GM18861 (cell line): ENCODE measurements around the gene RFX7.

Experiments used
- ATAC-seq: cut with Tn5 transposase; IDR thresholded peaks from one replicate; pipeline ENCODE4 v1.9.1; 2021; ENCODE audit not compliant: unreplicated experiment

RFX7 gene

DNA sequence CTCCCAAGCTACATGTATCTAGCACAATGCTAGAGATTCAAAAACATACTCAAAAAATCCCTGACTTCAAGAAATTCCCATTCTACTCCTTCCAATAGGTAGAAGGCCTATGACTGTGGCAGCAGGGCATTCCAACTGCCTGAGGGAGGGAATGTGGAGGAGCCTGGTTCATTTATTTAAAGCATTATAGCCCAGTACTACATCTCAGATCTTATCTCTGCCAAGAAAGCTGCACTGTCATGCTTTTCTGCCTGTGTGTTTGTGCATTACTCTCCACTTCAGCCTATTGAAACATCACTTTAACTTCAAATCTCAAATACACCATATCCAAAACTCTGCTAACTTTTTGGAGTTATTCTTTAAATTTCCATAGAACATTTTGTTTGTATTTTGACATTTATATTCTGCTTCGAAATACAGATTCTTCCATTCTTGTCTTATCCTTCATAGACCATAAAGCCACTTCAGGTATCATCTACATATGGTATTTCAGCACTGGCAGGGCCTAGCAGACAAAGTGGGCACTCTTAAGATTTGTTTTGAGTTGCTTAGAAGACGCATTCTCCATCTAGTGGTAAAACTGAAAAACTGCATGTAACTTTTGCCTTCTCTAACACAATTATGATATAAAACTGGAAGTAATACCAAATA lies 191.2 kb downstream of the RFX7 start:
- ATAC-seq = peak; percentile 60

DNA sequence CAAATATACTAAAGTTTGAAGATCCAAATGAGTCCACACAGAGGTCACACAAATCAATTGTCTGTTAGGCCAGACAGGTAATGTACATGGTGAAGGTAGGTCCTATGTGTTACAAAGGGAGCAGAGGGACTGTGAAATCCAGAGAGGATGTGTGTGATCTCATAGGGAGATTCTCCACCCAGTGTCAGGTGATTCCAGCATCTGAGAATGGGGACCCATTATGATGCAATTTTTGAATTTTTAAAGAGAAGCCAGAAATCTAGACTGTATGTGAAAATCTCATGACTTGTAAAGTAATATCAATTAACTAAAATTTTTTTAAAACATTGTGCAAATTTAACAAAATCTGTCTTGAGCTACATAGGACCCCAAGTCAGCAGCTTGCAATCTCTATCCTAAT lies 192.0 kb downstream of the RFX7 start:
- no peak for ATAC-seq

DNA sequence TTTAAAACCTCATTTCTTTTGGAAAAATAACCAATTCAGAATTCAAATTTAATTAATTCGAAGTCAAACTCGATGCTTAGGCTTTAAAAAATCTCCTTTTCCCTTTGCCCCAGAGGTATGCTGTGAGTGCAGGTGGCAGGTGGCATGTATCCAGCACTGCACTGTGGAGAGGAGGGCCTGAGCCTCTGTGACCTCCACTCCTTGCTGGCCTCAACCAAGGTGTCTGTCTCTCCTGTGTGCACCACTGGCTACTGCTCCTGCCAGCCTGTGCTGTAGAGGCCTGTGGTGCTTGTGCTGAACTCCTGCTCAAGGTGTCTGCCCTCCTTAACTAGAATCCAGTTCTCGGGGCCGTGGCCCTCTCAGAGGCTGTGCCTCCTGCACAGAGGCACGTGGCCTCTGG lies 194.1 kb downstream of the RFX7 start:
- ATAC-seq = no peak

DNA sequence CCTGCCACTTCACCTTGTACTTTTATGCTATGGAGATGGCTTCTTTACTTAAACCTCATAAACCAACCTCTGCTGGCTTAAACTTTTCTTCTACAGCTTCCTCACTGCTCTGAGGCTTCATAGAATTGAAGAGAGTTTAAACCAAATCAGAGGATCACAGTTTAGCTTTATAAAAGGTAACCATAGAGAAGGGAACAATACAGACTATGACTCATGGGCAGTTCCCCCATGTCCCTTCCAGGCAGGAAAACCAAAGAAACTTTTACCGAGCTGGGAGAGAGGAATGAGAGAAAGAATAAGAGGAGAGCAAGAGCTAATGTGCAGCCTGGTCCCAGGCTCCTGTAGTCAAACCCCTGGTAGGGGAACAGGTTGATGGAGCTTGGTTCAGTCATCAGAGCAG lies 196.3 kb downstream of the RFX7 start:
- no peak for ATAC-seq

DNA sequence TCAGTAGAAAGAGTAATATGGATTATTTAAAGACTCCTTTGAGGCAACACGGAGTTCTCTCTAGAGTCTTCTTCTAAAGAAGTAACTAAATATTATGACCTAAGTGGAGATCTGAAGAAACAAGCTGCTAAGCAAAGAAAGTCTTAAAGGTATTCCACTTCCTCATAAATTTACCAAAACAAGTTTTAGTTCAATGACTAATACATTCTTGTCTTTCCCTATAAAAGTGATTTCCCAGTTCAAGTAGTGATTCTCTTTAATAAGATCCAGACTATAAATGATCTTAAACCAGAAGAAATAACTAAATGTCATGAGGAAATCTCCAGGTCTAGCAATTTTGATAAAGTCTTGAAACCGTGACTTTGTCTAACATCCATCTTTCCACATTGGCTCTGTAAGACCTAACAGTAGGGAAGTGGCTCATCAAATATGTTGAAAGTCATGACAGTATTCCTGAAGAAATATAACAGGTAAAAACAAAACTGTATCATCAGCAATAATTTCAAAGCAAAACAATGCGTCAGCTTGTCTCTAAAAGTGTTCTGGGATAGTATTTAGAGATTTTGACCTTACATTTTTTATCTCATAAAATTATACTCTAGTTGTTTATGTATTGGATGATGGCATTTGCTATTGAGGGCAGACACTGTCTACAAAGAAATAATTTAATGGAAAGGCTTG lies 198.5 kb downstream of the RFX7 start:
- no peak for ATAC-seq

DNA sequence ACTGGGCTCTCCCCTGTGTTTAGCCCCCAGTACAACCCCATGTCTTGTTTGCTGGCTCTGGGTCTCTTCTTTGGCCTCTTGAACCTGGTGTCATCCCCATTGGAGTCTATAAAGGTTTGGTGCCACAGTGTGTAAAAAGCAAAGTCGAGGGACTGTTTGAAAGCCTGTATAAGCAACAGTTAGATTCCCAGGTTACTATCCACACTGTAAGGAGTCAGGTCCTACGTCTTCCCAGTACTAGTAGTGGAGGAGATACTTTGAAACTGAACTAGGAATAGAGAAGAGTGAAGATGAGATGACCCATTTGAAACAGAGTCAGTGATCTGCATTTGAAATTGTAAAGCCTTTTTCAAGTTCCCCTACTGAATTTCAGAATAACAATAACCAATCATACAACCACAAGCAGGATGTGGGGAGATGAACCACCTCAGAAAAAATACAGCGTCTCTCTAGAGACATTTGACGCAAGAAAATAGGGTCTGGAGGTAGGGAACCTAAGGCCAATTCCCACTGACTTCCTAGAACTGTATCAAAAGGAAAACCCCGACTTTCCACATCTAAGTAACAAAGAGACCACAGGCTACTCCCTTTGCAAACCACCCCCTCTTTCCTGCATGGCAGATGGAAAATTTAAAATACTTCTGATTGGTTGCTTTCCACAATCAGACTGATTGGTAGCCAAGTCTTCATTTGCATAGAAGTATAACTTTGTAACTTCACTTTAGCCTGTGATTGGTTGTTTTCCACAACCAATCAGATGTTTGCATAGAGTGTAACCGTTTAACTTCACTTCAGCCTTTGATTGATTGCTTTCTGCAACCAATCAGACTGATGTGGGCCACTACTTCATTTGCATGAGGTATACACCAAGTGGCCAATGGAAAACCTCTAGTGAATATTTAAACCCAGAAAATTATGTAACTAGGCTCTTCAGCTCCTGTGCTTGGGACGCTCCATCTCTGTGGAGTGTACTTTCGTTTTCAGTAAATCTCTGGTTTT lies 200.4 kb downstream of the RFX7 start:
- no peak for ATAC-seq

DNA sequence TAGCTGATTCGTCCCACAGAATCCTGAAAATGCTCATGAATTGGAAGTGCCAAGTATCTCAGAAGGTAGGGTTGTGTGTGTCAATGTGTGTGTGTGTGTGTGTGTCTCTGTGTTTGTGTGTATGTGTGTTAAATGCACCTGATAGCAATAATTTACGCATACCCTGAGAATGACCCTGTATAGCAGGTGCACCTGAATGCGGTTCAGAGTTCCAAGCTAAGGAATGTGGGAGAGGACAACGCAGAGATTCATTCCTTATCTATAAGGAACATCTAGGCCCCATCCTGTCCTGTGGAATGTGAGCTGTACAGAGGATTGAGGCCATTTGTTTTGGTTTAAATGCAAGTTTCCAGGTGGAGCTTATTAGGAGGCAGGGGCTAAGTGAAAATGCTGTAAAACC lies 201.2 kb downstream of the RFX7 start:
- no peak for ATAC-seq

DNA sequence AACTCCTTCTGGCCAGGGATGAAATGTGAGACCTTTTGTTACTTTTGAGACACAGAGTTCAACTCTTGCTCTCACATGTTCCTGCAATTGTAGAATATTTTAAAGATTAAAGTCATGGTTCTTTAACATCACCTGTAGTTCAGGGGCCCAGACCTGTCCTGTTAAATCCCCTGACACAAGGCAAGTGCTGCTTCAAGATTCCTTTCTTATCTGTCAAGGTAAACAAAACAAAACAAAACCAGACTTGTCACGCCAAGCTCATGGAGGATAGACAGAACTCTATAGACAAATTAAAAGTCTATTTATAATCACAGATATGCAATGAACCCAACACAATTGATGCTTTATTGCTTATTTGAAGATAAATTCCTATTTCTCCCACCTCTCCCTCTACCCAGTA lies 201.6 kb downstream of the RFX7 start:
- ATAC-seq = no peak

DNA sequence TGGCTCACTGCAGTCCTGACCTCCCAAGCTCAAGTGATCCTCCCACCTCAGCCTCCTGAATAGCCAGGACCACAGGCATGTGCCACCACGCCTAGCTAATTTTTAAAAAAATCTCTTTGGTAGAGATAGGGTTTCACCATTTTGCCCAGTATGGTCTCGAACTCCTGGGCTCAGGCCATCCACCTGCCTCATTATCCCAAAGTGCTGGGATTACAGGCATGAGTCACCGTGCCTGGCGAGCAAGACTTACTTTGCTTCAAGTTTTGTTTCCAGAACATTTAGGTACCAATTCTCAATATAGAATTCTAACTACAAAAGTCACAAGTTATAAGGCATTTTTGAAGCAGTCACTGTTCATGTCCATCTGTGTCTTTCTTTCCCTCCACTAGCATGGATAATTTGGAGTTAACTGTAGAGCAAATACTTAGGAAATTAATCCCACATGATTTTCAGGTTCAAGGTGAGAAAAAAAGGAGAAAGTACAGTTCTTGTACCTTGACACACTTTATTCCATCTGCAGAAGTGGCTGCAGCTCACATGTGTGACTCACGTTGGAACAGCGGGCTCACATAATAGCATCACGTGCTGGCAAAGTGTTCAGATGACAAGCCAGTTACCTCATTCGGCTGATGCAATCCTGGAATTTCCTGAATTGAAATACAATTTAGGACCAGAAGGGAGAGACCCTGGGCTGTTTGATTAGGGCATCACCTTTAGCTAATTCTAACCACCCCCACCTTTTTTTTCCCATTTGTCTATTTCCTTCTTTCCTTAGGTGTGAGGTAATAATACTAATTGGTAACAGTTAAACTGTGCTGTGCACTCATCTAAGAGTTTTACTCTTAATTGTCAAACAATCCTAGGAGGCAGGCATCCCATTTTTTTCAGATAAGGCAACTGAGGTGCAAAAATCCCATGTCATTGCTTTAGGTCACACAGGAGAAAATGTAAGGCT lies 203.3 kb downstream of the RFX7 start:
- no peak for ATAC-seq

DNA sequence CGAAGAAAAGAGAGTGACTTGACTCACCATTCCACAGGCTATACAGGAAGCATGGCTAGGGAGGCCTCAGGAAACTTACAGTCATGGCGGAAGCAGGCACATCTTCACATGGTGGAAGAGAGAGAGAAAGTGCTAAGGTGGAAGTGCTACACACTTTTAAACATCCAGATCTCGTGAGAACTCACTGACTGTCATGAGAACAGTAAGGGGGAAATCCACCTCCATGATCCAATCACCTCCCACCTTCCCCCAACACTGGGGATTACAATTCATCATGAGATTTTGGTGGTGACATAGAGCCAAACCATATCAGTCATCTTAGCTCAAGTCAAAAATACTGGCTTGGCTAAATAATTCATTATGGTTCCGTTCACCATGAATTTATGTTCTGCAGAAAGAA lies 205.0 kb downstream of the RFX7 start:
- no peak for ATAC-seq

DNA sequence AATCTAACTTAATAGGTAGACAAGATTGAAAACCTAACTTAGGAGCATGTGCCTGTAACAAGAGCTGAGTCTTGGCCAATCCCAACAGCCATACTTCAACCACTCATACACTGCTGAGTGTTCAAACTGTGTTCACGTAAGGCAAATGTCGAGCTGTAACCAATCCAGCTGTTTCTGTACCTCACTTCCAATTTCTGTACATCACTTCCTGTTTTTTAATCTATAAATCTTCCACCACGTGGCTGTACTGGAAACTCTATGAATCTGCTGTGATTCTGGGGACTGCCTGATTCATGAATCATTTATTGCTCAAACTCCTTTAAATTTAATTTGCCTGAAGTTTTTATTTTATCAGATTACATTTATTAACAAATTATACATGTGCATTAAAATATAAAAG lies 205.7 kb downstream of the RFX7 start:
- no peak for ATAC-seq
